Stimulated activated CD8-positive, alpha-beta memory T cell treated with anti-CD3 and anti-CD28 coated beads, Interleukin-7, amount 100 ng/mL, for 24 hours (primary cell): ENCODE results near the gene EME2.

Experiments used
- DNase-seq: peaks from one replicate; pipeline ENCODE4 v3.0.0-alpha.2; 2020; ENCODE audit warnings: low read depth

The EME2 gene

GRCh38 chr16:1818873-1819525 is 46.4 kb downstream of the EME2 start:
- no peak for DNase-seq

GRCh38 chr16:1819611-1820010 is 47.0 kb downstream of the EME2 start:
- no peak for DNase-seq

GRCh38 chr16:1820096-1820945 is 47.7 kb downstream of the EME2 start:
- DNase-seq = no peak

GRCh38 chr16:1820946-1821290 is 48.3 kb downstream of the EME2 start:
- no peak for DNase-seq

- DNase-seq = no peak
These were observed 49.4 kb downstream of the EME2 start for GRCh38 chr16:1821861-1822611.

GRCh38 chr16:1822801-1823200 is 50.2 kb downstream of the EME2 start:
- DNase-seq = no peak

- no peak for DNase-seq
These were observed 51.2 kb downstream of the EME2 start for GRCh38 chr16:1823821-1824220.

- no peak for DNase-seq
These were observed 52.8 kb downstream of the EME2 start for GRCh38 chr16:1825381-1825863.
